WTC11 (cell line): ENCODE measurements around the gene HIC1. TPM values are rescaled to one million over a fixed set of nuclear protein-coding genes. Genes with fewer than 3 reads are reported as not detected.

Experiments
- ATAC-seq: fragments of 200-7000 bp; cut with Tn5 transposase; 2 replicates; pipeline ENCODE4 v1.10.0; 2021; ENCODE audit warnings: mild to moderate bottlenecking, moderate library complexity
- CTCF ChIA-PET: fragments of 300-600 bp; sonication (Branson Sonifier 250); formaldehyde crosslinking; loops from one replicate; lab custom pipeline; 2021; ENCODE audit warnings: antibody characterized with exemption; lab: Charles Lee
- POLR2A ChIA-PET: fragments of 350-600 bp; sonication (Branson Sonifier 250); formaldehyde crosslinking; loops from one replicate; lab custom pipeline; 2021; ENCODE audit warnings: antibody characterized with exemption; lab: Charles Lee
- DNase-seq: peaks from one replicate; pipeline ENCODE4 v3.0.0; 2021; ENCODE audit warnings: low spot score
- H3K27ac Mint-ChIP-seq: 2 replicates; pipeline ENCODE4 v1.8.0; 2021; ENCODE audit warnings: mixed read lengths
- H3K27me3 Mint-ChIP-seq: 2 replicates; pipeline ENCODE4 v1.8.0; 2021; ENCODE audit warnings: low read depth, mild to moderate bottlenecking, moderate library complexity, mixed read lengths
- H3K36me3 Mint-ChIP-seq: 2 replicates; pipeline ENCODE4 v1.8.0; 2021; ENCODE audit warnings: mixed read lengths
- H3K4me1 Mint-ChIP-seq: 2 replicates; pipeline ENCODE4 v1.8.0; 2022; ENCODE audit warnings: mixed read lengths
- H3K4me3 Mint-ChIP-seq: 2 replicates; pipeline ENCODE4 v1.8.0; 2021; ENCODE audit warnings: mild to moderate bottlenecking, moderate library complexity, mixed read lengths
- H3K9me3 Mint-ChIP-seq: 2 replicates; pipeline ENCODE4 v1.8.0; 2021; ENCODE audit warnings: mixed read lengths
- ATF6 ChIP-seq: sonication (generic); formaldehyde crosslinking; IDR thresholded peaks from 2 replicates; pipeline ENCODE4 v1.8.1; 2023; ENCODE audit warnings: mild to moderate bottlenecking, missing genetic modification reagents
- ELF4 ChIP-seq: sonication (generic); formaldehyde crosslinking; IDR thresholded peaks from 2 replicates; pipeline ENCODE4 v1.8.1; 2022; ENCODE audit warnings: low read depth, mild to moderate bottlenecking, moderate library complexity, missing genetic modification reagents
- EMX1 ChIP-seq: fragments of 250-450 bp; sonication (Bioruptor Pico); IDR thresholded peaks from 2 replicates; pipeline ENCODE4 v1.8.0; 2021; ENCODE audit warnings: mild to moderate bottlenecking
- HMGA2 ChIP-seq: fragments of 250-450 bp; sonication (Bioruptor Pico); IDR thresholded peaks from 2 replicates; pipeline ENCODE4 v1.4.0; 2021; ENCODE audit warnings: mild to moderate bottlenecking, moderate library complexity
- IRF1 ChIP-seq: sonication (generic); formaldehyde crosslinking; IDR thresholded peaks from 2 replicates; pipeline ENCODE4 v1.8.0; 2023; ENCODE audit warnings: missing genetic modification reagents
- NFE2L1 ChIP-seq: sonication (generic); formaldehyde crosslinking; IDR thresholded peaks from 2 replicates; pipeline ENCODE4 v1.8.1; 2023; ENCODE audit warnings: missing genetic modification reagents
- NR2C2 ChIP-seq: sonication (generic); formaldehyde crosslinking; IDR thresholded peaks from 2 replicates; pipeline ENCODE4 v1.8.0; 2022; ENCODE audit warnings: mild to moderate bottlenecking, missing genetic modification reagents
- NR3C1 ChIP-seq: sonication (generic); formaldehyde crosslinking; conservative IDR thresholded peaks from 2 replicates; pipeline ENCODE4 v1.8.1; 2023; ENCODE audit warnings: low read depth, mild to moderate bottlenecking, missing genetic modification reagents
- OVOL2 ChIP-seq: fragments of 250-450 bp; sonication (Bioruptor Pico); IDR thresholded peaks from 2 replicates; pipeline ENCODE4 v1.9.0; 2021; ENCODE audit warnings: mild to moderate bottlenecking, borderline replicate concordance
- PREB ChIP-seq: sonication (generic); formaldehyde crosslinking; IDR thresholded peaks from 2 replicates; pipeline ENCODE4 v1.8.1; 2022; ENCODE audit warnings: mild to moderate bottlenecking, missing genetic modification reagents, moderate library complexity, borderline replicate concordance
- SMAD3 ChIP-seq: sonication (generic); formaldehyde crosslinking; IDR thresholded peaks from 2 replicates; pipeline ENCODE4 v1.8.0; 2022; ENCODE audit warnings: missing genetic modification reagents, mild to moderate bottlenecking, borderline replicate concordance
- STAT6 ChIP-seq: sonication (generic); formaldehyde crosslinking; conservative IDR thresholded peaks from 2 replicates; pipeline ENCODE4 v1.8.1; 2023; ENCODE audit warnings: mild to moderate bottlenecking, low read depth, missing genetic modification reagents, moderate library complexity
- TEAD1 ChIP-seq: sonication (generic); formaldehyde crosslinking; IDR thresholded peaks from 2 replicates; pipeline ENCODE4 v1.8.0; 2022; ENCODE audit warnings: mild to moderate bottlenecking, missing genetic modification reagents
- USF1 ChIP-seq: sonication (generic); formaldehyde crosslinking; IDR thresholded peaks from 2 replicates; pipeline ENCODE4 v1.8.0; 2022; ENCODE audit warnings: mild to moderate bottlenecking, missing genetic modification reagents
- ZBTB43 ChIP-seq: sonication (generic); formaldehyde crosslinking; IDR thresholded peaks from 2 replicates; pipeline ENCODE4 v1.8.1; 2023; ENCODE audit warnings: mild to moderate bottlenecking, missing genetic modification reagents
- ZNF121 ChIP-seq: sonication (generic); formaldehyde crosslinking; IDR thresholded peaks from 2 replicates; pipeline ENCODE4 v1.8.0; 2023; ENCODE audit warnings: missing genetic modification reagents
- ZNF138 ChIP-seq: sonication (generic); formaldehyde crosslinking; conservative IDR thresholded peaks from 2 replicates; pipeline ENCODE4 v1.8.1; 2022; ENCODE audit warnings: mild to moderate bottlenecking, moderate library complexity, missing genetic modification reagents
- ZNF263 ChIP-seq: sonication (generic); formaldehyde crosslinking; IDR thresholded peaks from 2 replicates; pipeline ENCODE4 v1.8.1; 2022; ENCODE audit warnings: low read depth, mild to moderate bottlenecking, moderate library complexity, missing genetic modification reagents
- ZNF317 ChIP-seq: sonication (generic); formaldehyde crosslinking; IDR thresholded peaks from 2 replicates; pipeline ENCODE4 v1.8.1; 2023; ENCODE audit warnings: low read depth, mild to moderate bottlenecking, moderate library complexity, missing genetic modification reagents, borderline replicate concordance
- total RNA-seq: library from RNA; stranded (reverse); gene quantifications from 3 replicates; pipeline ENCODE4 v1.2.3, GENCODE V29; 2021
- TF ChIP-seq, protein P1 (sequence below): sonication (generic); formaldehyde crosslinking; IDR thresholded peaks from 2 replicates; pipeline ENCODE4 v1.8.1; 2023; ENCODE audit warnings: mild to moderate bottlenecking, missing genetic modification reagents, moderate library complexity

HIC1 gene
- total RNA-seq, 1 experiment from 2014 or later: 0.37 TPM

DNA sequence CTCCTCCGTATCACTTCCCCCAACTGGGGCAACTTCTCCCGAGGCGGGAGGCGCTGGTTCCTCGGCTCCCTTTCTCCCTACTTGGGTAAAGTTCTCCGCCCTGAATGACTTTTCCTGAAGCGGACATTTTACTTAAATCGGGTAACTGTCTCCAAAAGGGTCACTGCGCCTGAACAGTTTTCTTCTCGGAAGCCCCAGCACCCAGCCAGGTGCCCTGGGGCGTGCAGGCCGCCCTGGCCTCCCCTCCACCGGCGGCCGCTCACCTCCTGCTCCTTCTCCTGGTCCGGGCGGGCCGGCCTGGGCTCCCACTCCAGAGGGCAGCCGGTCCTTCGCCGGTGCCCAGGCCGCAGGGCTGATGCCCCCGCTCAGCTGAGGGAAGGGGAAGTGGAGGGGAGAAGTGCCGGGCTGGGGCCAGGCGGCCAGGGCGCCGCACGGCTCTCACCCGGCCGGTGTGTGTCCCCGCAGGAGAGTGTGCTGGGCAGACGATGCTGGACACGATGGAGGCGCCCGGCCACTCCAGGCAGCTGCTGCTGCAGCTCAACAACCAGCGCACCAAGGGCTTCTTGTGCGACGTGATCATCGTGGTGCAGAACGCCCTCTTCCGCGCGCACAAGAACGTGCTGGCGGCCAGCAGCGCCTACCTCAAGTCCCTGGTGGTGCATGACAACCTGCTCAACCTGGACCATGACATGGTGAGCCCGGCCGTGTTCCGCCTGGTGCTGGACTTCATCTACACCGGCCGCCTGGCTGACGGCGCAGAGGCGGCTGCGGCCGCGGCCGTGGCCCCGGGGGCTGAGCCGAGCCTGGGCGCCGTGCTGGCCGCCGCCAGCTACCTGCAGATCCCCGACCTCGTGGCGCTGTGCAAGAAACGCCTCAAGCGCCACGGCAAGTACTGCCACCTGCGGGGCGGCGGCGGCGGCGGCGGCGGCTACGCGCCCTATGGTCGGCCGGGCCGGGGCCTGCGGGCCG lies 1.6 kb downstream of the HIC1 start:
- Mint-ChIP-seq H3K27ac (no peak overlapping the region), H3K36me3 (no peaks in the 10 kb centered on the region), H3K4me1 (peaks cover 7% of the 10 kb centered on the region), H3K4me3 (peak overlapping the region; percentile 54), H3K27me3 (peaks cover 73% of the 10 kb centered on the region), H3K9me3 (no peaks in the 10 kb centered on the region)
- ATAC-seq: no peak
- 0 out of 2 replicates have a peak, but pooled peaks have one; percentile 47 for TF ChIP-seq IRF1 (CRISPR knock-in tag)
- TF ChIP-seq ZNF121 (CRISPR knock-in tag): peak; percentile 52; the same call in 1 of the 2 replicates
- TF ChIP-seq, protein P1, sequence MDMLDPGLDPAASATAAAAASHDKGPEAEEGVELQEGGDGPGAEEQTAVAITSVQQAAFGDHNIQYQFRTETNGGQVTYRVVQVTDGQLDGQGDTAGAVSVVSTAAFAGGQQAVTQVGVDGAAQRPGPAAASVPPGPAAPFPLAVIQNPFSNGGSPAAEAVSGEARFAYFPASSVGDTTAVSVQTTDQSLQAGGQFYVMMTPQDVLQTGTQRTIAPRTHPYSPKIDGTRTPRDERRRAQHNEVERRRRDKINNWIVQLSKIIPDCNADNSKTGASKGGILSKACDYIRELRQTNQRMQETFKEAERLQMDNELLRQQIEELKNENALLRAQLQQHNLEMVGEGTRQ: no peak
- 0 out of 2 replicates have a peak, but pooled peaks have one; percentile 39 for TF ChIP-seq ZBTB43 (CRISPR knock-in tag)
- ChIA-PET CTCF (interaction anchor here (0.9 to 6.2 kb wide), 16 partner anchors 12 to 340 kb away, joined by 3 to 229 read pairs (median 10); partner anchors contain the start of genes RTN4RL1 and SGSM2), POLR2A (no interaction called here)
- peak; percentile 49 for DNase-seq

DNA sequence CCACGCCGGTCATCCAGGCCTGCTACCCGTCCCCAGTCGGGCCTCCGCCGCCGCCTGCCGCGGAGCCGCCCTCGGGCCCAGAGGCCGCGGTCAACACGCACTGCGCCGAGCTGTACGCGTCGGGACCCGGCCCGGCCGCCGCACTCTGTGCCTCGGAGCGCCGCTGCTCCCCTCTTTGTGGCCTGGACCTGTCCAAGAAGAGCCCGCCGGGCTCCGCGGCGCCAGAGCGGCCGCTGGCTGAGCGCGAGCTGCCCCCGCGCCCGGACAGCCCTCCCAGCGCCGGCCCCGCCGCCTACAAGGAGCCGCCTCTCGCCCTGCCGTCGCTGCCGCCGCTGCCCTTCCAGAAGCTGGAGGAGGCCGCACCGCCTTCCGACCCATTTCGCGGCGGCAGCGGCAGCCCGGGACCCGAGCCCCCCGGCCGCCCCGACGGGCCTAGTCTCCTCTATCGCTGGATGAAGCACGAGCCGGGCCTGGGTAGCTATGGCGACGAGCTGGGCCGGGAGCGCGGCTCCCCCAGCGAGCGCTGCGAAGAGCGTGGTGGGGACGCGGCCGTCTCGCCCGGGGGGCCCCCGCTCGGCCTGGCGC lies 2.4 kb downstream of the HIC1 start:
- Mint-ChIP-seq H3K27me3 (peaks cover 65% of the 10 kb centered on the region), H3K4me3 (no peak overlapping the region), H3K27ac (no peak overlapping the region), H3K9me3 (no peaks in the 10 kb centered on the region), H3K36me3 (no peaks in the 10 kb centered on the region), H3K4me1 (peaks cover 12% of the 10 kb centered on the region)
- ATAC-seq: no peak
- DNase-seq: no peak
- CTCF ChIA-PET: interaction anchor here (0.9 to 6.2 kb wide), 23 partner anchors 11 to 359 kb away, joined by 3 to 229 read pairs (median 5); partner anchors contain the start of genes RTN4RL1, SGSM2, SMG6 and SRR
- POLR2A ChIA-PET: interaction anchor here (1.6 kb wide), 1 partner anchor 187 kb away, joined by 5 read pairs; no protein-coding TSS in a partner anchor
- TF ChIP-seq ZNF317 (CRISPR knock-in tag): no peak
- TF ChIP-seq ZNF263 (CRISPR knock-in tag): no peak
- no peak for TF ChIP-seq HMGA2
- TF ChIP-seq NR2C2: no peak
- no peak for TF ChIP-seq OVOL2 (CRISPR knock-in tag)
- TF ChIP-seq ZNF138: no peak
- no peak for TF ChIP-seq TEAD1
- no peak for TF ChIP-seq SMAD3 (CRISPR knock-in tag)
- TF ChIP-seq ELF4 (CRISPR knock-in tag): no peak
- no peak for TF ChIP-seq EMX1 (CRISPR knock-in tag)
- no peak for TF ChIP-seq ATF6 (CRISPR knock-in tag)
- TF ChIP-seq STAT6 (CRISPR knock-in tag): no peak; the same call in 1 of the 2 replicates
- TF ChIP-seq NFE2L1 (CRISPR knock-in tag): no peak
- TF ChIP-seq IRF1 (CRISPR knock-in tag): no peak
- TF ChIP-seq PREB: no peak
- TF ChIP-seq USF1 (CRISPR knock-in tag): no peak
- TF ChIP-seq NR3C1 (CRISPR knock-in tag): no peak
